WERI-Rb-1 (cell line): ENCODE results near the gene ARX.

Source experiments
- DNase-seq: peaks from one replicate; pipeline ENCODE4 v3.0.0-alpha.2; 2020
- H3K27ac ChIP-seq: fragments of 250-450 bp; sonication (Bioruptor Pico); 2 replicates; pipeline ENCODE4 v1.5.1; 2020; ENCODE audit warnings: mild to moderate bottlenecking, moderate library complexity
- H3K27me3 ChIP-seq: fragments of 250-450 bp; sonication (Bioruptor Pico); 2 replicates; pipeline ENCODE4 v1.5.1; 2021; ENCODE audit warnings: mild to moderate bottlenecking, low read depth, moderate library complexity; ENCODE audit not compliant: insufficient read depth, severe bottlenecking
- H3K36me3 ChIP-seq: fragments of 250-450 bp; sonication (Bioruptor Pico); 2 replicates; pipeline ENCODE4 v1.5.1; 2020; ENCODE audit warnings: mild to moderate bottlenecking, moderate library complexity
- H3K4me3 ChIP-seq: 2 replicates; pipeline ENCODE4 v1.5.1; 2011; ENCODE audit warnings: low read depth, mild to moderate bottlenecking, control low read depth, low read length
- H3K9me3 ChIP-seq: fragments of 250-450 bp; sonication (Bioruptor Pico); 2 replicates; pipeline ENCODE4 v1.5.1; 2021; ENCODE audit warnings: mild to moderate bottlenecking, moderate library complexity; ENCODE audit not compliant: severe bottlenecking
- CTCF ChIP-seq: IDR thresholded peaks from 2 replicates; pipeline ENCODE4 v1.5.1; 2011; ENCODE audit warnings: low read depth, mild to moderate bottlenecking, control low read depth, inconsistent platforms, low read length

ARX gene

GRCh38 chrX:25048178-25048577 is 32.4 kb upstream of the ARX start:
- TF ChIP-seq CTCF = no peak
- Histone ChIP-seq H3K4me3 (no peak overlapping the region), H3K27me3 (no peaks in the 10 kb centered on the region), H3K36me3 (no peaks in the 10 kb centered on the region), H3K9me3 (no peaks in the 10 kb centered on the region), H3K27ac (no peak overlapping the region)
- no peak for DNase-seq

- Histone ChIP-seq H3K27me3 (no peaks in the 10 kb centered on the region), H3K27ac (no peak overlapping the region), H3K4me3 (no peak overlapping the region), H3K36me3 (no peaks in the 10 kb centered on the region), H3K9me3 (no peaks in the 10 kb centered on the region)
- TF ChIP-seq CTCF = no peak
- no peak for DNase-seq
Measured at GRCh38 chrX:25043192-25043591, 27.4 kb upstream of the ARX start.

- Histone ChIP-seq H3K36me3 (no peaks in the 10 kb centered on the region), H3K9me3 (no peaks in the 10 kb centered on the region), H3K27ac (no peak overlapping the region), H3K27me3 (no peaks in the 10 kb centered on the region), H3K4me3 (no peak overlapping the region)
- no peak for TF ChIP-seq CTCF
- DNase-seq = no peak
Measured at GRCh38 chrX:25039036-25039435, 23.3 kb upstream of the ARX start.

GRCh38 chrX:25034889-25035288 is 19.1 kb upstream of the ARX start:
- Histone ChIP-seq H3K9me3 (no peaks in the 10 kb centered on the region), H3K27me3 (peaks cover 3% of the 10 kb centered on the region), H3K36me3 (no peaks in the 10 kb centered on the region), H3K27ac (no peak overlapping the region), H3K4me3 (no peak overlapping the region)
- DNase-seq = no peak
- no peak for TF ChIP-seq CTCF

GRCh38 chrX:25029288-25029825 is 13.6 kb upstream of the ARX start:
- Histone ChIP-seq H3K4me3 (no peak overlapping the region), H3K36me3 (no peaks in the 10 kb centered on the region), H3K27me3 (peaks cover 9% of the 10 kb centered on the region), H3K9me3 (no peaks in the 10 kb centered on the region), H3K27ac (no peak overlapping the region)
- DNase-seq = no peak
- TF ChIP-seq CTCF = no peak

- H3K36me3 ChIP-seq = no peaks in the 10 kb centered on the region
- H3K4me3 ChIP-seq = no peak overlapping the region
- DNase-seq = no peak
- no peaks in the 10 kb centered on the region for H3K9me3 ChIP-seq
- H3K27ac ChIP-seq = no peak overlapping the region
- peaks cover 14% of the 10 kb centered on the region for H3K27me3 ChIP-seq
- no peak for TF ChIP-seq CTCF
Measured at GRCh38 chrX:25028726-25029125, 13.0 kb upstream of the ARX start.
